ENCODE data around the gene TGFA. TPM values are rescaled to one million over a fixed set of nuclear protein-coding genes. Genes with fewer than 3 reads are reported as not detected.

TGFA gene
- total and polyA plus RNA-seq, 9 donors, result 0.08 to 8.7 (median 1.2) TPM

DNA sequence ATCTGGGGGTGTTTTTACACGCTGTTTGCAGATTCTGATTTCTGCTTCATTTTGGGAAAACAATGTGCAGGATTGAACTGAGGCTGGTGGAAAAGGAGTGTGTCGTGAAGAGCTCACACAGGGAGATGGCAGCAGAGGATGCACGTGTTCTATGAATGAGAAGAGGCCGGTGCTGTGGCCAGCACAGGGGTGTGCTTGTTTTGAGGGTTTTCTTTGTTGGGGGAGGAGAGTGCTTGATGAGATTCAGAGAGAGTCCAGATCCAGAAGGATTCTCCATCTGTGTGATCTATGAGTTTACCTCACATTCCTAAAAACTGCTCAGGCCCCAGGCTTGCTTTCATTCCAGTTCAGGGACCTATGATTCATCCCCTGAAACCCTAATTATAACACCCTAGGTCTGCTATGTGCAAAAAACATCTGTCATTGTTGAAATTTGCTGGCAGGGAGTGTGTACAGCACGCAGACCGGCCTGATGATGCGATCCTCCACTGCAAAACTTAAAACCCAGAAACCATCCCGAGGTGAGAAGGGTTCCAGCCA, 12.1 kb downstream of the TGFA start:
- intact Hi-C loops (cut with DNase I), result no loop called here
- Histone ChIP-seq H3K9me3 (peaks cover 0 to 4% of the 10 kb centered on the region in 2 donors), H3K4me3 (no peak overlapping the region), H3K4me1 (ENCODE audit: insufficient read depth) (no peaks in the 10 kb centered on the region), H3K27ac (no peak overlapping the region), H3K36me3 (no peaks in the 10 kb centered on the region), H3K27me3 (no peaks in the 10 kb centered on the region)
- 8 to 13% (median 11%) methylated on average over 8 of the region's 8 CpGs for WGBS, 3 donors
- TF ChIP-seq POLR2A (IDR thresholded peaks at IDR 0.05) (no peak), EP300 (IDR thresholded peaks at IDR 0.05) (no peak)
- TF ChIP-seq, protein P1, sequence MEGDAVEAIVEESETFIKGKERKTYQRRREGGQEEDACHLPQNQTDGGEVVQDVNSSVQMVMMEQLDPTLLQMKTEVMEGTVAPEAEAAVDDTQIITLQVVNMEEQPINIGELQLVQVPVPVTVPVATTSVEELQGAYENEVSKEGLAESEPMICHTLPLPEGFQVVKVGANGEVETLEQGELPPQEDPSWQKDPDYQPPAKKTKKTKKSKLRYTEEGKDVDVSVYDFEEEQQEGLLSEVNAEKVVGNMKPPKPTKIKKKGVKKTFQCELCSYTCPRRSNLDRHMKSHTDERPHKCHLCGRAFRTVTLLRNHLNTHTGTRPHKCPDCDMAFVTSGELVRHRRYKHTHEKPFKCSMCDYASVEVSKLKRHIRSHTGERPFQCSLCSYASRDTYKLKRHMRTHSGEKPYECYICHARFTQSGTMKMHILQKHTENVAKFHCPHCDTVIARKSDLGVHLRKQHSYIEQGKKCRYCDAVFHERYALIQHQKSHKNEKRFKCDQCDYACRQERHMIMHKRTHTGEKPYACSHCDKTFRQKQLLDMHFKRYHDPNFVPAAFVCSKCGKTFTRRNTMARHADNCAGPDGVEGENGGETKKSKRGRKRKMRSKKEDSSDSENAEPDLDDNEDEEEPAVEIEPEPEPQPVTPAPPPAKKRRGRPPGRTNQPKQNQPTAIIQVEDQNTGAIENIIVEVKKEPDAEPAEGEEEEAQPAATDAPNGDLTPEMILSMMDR (IDR thresholded peaks at IDR 0.05), result no peak
- no peak for DNase-seq

DNA sequence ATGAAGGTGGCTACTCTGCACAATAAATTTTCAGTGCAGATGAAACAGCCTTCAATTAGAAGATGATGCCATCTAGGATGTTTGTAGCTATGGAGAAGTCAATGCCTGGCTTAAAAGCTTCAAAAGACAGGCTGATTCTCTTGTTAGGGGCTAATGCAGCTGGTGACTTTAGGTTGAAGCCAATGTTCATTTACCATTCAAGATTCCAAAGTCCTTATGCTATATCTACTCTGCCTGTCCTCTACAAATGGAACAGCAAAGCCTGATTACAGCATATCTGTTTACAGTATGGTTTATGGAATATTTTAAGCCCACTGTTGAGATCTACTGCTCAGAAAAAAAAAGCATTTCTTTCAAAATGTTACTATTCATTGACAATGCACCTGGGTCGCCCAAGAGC, 15.8 kb downstream of the TGFA start:
- Histone ChIP-seq H3K27ac (no peak overlapping the region), H3K36me3 (no peaks in the 10 kb centered on the region), H3K9me3 (peaks cover 0 to 4% of the 10 kb centered on the region in 2 donors), H3K27me3 (no peaks in the 10 kb centered on the region), H3K4me3 (no peak overlapping the region), H3K4me1 (ENCODE audit: insufficient read depth) (no peaks in the 10 kb centered on the region)
- intact Hi-C loops (cut with DNase I), result no loop called here
- 84 to 89% (median 84%) methylated on average over 1 of the region's 1 CpG for WGBS, 3 donors
- DNase-seq, result no peak
- no peak for TF ChIP-seq EP300 (IDR thresholded peaks at IDR 0.05)
- TF ChIP-seq POLR2A (IDR thresholded peaks at IDR 0.05), result no peak
- TF ChIP-seq, protein P1 (IDR thresholded peaks at IDR 0.05), result no peak

DNA sequence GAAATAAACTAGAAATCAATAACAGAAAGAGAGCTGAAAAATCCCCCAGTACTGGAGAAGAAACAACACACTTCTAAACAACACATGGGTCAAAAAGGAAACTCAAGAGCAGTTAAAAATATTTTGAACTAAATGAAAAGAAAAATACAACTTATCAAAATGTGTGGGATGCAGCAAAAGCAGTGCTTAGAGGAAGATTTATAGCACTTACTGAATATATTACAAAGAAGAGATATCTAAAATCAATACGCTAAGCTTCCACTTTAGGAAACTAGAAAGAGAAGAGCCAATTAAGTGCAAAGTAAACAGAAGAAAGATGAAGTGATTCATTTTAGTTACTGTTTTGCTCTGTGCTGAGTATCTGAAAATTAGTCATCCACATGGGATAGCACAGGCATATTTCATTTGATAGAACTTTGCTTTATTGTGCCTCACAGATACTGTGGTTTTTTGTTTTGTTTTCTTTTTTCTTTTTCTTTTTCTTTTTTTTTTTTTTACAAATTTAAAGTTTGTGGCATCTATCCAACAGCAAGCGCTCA, 17.0 kb downstream of the TGFA start:
- 89 to 92% (median 90%) methylated on average over 2 of the region's 2 CpGs for WGBS, 3 donors
- no peak overlapping the region for H3K27ac ChIP-seq
- H3K36me3 ChIP-seq, result no peaks in the 10 kb centered on the region
- no peaks in the 10 kb centered on the region for H3K4me1 ChIP-seq (ENCODE audit: insufficient read depth)
- DNase-seq, result no peak
- no peaks in the 10 kb centered on the region for H3K27me3 ChIP-seq
- no peak for TF ChIP-seq EP300 (IDR thresholded peaks at IDR 0.05)
- TF ChIP-seq POLR2A (IDR thresholded peaks at IDR 0.05), result no peak
- TF ChIP-seq, protein P1 (IDR thresholded peaks at IDR 0.05), result no peak
- H3K9me3 ChIP-seq, result peaks cover 0 to 4% of the 10 kb centered on the region in 2 donors
- intact Hi-C loops (cut with DNase I), result no loop called here
- no peak overlapping the region for H3K4me3 ChIP-seq

DNA sequence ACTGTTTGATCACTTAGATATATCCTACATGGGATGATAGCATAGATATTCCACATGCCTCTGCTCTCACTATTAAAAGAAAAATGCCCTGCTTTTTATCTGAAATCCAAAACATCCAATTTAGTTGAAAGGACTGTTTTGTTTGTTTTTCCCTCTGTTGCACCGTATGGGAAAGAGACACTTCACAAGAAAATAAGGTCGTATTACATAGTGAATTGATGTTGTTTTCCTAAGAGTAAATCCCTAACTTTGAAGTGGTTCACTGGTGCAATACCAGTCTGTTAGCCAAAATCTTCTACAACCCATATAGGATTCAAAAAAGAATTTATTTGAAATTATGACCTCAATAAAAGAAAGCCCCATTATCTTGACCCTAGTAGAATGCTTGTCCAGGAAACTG, 18.1 kb downstream of the TGFA start:
- Histone ChIP-seq H3K4me1 (ENCODE audit: insufficient read depth) (no peaks in the 10 kb centered on the region), H3K9me3 (peaks cover 0 to 4% of the 10 kb centered on the region in 2 donors), H3K36me3 (no peaks in the 10 kb centered on the region), H3K27ac (no peak overlapping the region), H3K27me3 (no peaks in the 10 kb centered on the region), H3K4me3 (no peak overlapping the region)
- TF ChIP-seq POLR2A (IDR thresholded peaks at IDR 0.05), result no peak
- no peak for TF ChIP-seq EP300 (IDR thresholded peaks at IDR 0.05)
- TF ChIP-seq, protein P1 (IDR thresholded peaks at IDR 0.05), result no peak
- no peak for DNase-seq
- 33 to 48% (median 34%) methylated on average over 2 of the region's 2 CpGs for WGBS, 3 donors
- intact Hi-C loops (cut with DNase I), result no loop called here
